Measurements from ENCODE around the gene ACER1.
"Not testable (repeated sequence)": the region's sequence is repeated elsewhere in the genome, so short reads cannot be mapped to it uniquely, and the experiment has no call there.

Gene ACER1

GRCh38 chr19:6357174-6357573 is 23.8 kb upstream of the ACER1 start:
- no peak for DNase-seq (ENCODE audit: low read depth in 2 of 2)

GRCh38 chr19:6355321-6356040 is 22.1 kb upstream of the ACER1 start:
- not testable (repeated sequence) for DNase-seq (ENCODE audit: low read depth in 2 of 2)

GRCh38 chr19:6354098-6354674 is 20.8 kb upstream of the ACER1 start:
- DNase-seq (ENCODE audit: low read depth in 2 of 2), result no peak

GRCh38 chr19:6352381-6353165 is 19.2 kb upstream of the ACER1 start:
- no peak for DNase-seq (ENCODE audit: low read depth in 2 of 2)

GRCh38 chr19:6350688-6351087 is 17.3 kb upstream of the ACER1 start:
- DNase-seq (ENCODE audit: low read depth in 2 of 2), result no peak

GRCh38 chr19:6349271-6349670 is 15.9 kb upstream of the ACER1 start:
- not testable (repeated sequence) for DNase-seq (ENCODE audit: low read depth in 2 of 2)

GRCh38 chr19:6343462-6343861 is 10.1 kb upstream of the ACER1 start:
- DNase-seq (ENCODE audit: low read depth in 2 of 2), result no peak

GRCh38 chr19:6340493-6341201 is 7.2 kb upstream of the ACER1 start:
- DNase-seq (ENCODE audit: low read depth in 2 of 2), result no peak

GRCh38 chr19:6334490-6335285 is 1.3 kb upstream of the ACER1 start:
- no peak for DNase-seq (ENCODE audit: low read depth in 2 of 2)

- no peak for DNase-seq (ENCODE audit: low read depth in 2 of 2)
Observed at GRCh38 chr19:6326815-6327214, 6.6 kb downstream of the ACER1 start.

GRCh38 chr19:6325614-6326013 is 7.8 kb downstream of the ACER1 start:
- DNase-seq (ENCODE audit: low read depth in 2 of 2), result no peak

- no peak for DNase-seq (ENCODE audit: low read depth in 2 of 2)
Observed at GRCh38 chr19:6324757-6325156, 8.7 kb downstream of the ACER1 start.

GRCh38 chr19:6322284-6322683 is 11.1 kb downstream of the ACER1 start:
- DNase-seq (ENCODE audit: low read depth in 2 of 2), result no peak

GRCh38 chr19:6319376-6319775 is 14.0 kb downstream of the ACER1 start:
- DNase-seq (ENCODE audit: low read depth in 2 of 2), result no peak

GRCh38 chr19:6318772-6319171 is 14.6 kb downstream of the ACER1 start:
- DNase-seq (ENCODE audit: low read depth in 2 of 2), result no peak

GRCh38 chr19:6315646-6316045 is 17.8 kb downstream of the ACER1 start:
- DNase-seq (ENCODE audit: low read depth in 2 of 2), result not testable (repeated sequence)

- DNase-seq (ENCODE audit: low read depth in 2 of 2), result no peak
Observed at GRCh38 chr19:6313398-6313969, 19.9 kb downstream of the ACER1 start.

GRCh38 chr19:6312018-6312417 is 21.4 kb downstream of the ACER1 start:
- no peak for DNase-seq (ENCODE audit: low read depth in 2 of 2)

- DNase-seq (ENCODE audit: low read depth in 2 of 2), result no peak
Observed at GRCh38 chr19:6298413-6298812, 35.0 kb downstream of the ACER1 start.

- DNase-seq (ENCODE audit: low read depth in 2 of 2), result no peak
Observed at GRCh38 chr19:6297202-6297601, 36.2 kb downstream of the ACER1 start.

GRCh38 chr19:6292006-6292405 is 41.4 kb downstream of the ACER1 start:
- no peak for DNase-seq (ENCODE audit: low read depth in 2 of 2)
